Adrenal gland (tissue), 5 donors: Measurements from ENCODE around the gene RINL.

Source experiments
- CTCF ChIP-seq, 6 experiments: fragments of 450-650 bp in 4 of 6; fragments of 200-600 bp in 2 of 6; sonication (generic) in 1 of 6; IDR thresholded peaks; 1 replicate in 5 of 6; 2 replicates in 1 of 6; pipeline versions ENCODE4 v1.5.1 to v1.8.0; 2016 to 2021; ENCODE audit warnings: antibody characterized with exemption in 6 of 6, mild to moderate bottlenecking in 2 of 6, moderate library complexity in 1 of 6
- POLR2A ChIP-seq, 2 donors: fragments of 450-650 bp; IDR thresholded peaks; one replicate each; pipeline ENCODE4 v1.6.1; 2017; ENCODE audit warnings: antibody characterized with exemption in 2 of 2, mild to moderate bottlenecking in 2 of 2, moderate library complexity in 1 of 2
- donor health status: DM: no; HTN: no; CAD: no.

- TF ChIP-seq CTCF (IDR thresholded peaks at IDR 0.05): no peak
- TF ChIP-seq POLR2A (IDR thresholded peaks at IDR 0.05): no peak
These were observed 35.9 kb upstream of the RINL start for GRCh38 chr19:38913958-38914357.
